ENCODE data around the gene UMODL1. TPM values are rescaled to one million over a fixed set of nuclear protein-coding genes. Genes with fewer than 3 reads are reported as not detected.

The UMODL1 gene
- total RNA-seq, 1 experiment from 2014 or later, result not detected

- CTCF ChIA-PET, result no interaction called here
- TF ChIP-seq CTCF (IDR thresholded peaks at IDR 0.05; ENCODE audit: unreplicated experiment), result no peak
- no peak overlapping the region for H3K27ac Mint-ChIP-seq (ENCODE audit: unreplicated experiment)
- peaks cover 14% of the 10 kb centered on the region for H3K4me1 Mint-ChIP-seq (ENCODE audit: low read depth, unreplicated experiment)
- intact Hi-C loops (cut with micrococcal nuclease; ENCODE audit: unreplicated experiment), result no loop called here
- DNase-seq, result no peak
- BruUV-seq (replicated peaks), result no TSS peak
- H3K36me3 Mint-ChIP-seq (ENCODE audit: insufficient read depth, unreplicated experiment), result no peaks in the 10 kb centered on the region
- H3K9me3 Mint-ChIP-seq (ENCODE audit: low read depth, unreplicated experiment), result no peaks in the 10 kb centered on the region
- H3K27me3 Mint-ChIP-seq (ENCODE audit: unreplicated experiment), result no peaks in the 10 kb centered on the region
- no peak overlapping the region for H3K4me3 Mint-ChIP-seq (ENCODE audit: low read depth, unreplicated experiment)
Observed at GRCh38 chr21:42101246-42101645, 30.1 kb downstream of the UMODL1 start.

- Mint-ChIP-seq H3K27ac (ENCODE audit: unreplicated experiment) (no peak overlapping the region), H3K4me3 (ENCODE audit: low read depth, unreplicated experiment) (no peak overlapping the region), H3K9me3 (ENCODE audit: low read depth, unreplicated experiment) (no peaks in the 10 kb centered on the region), H3K4me1 (ENCODE audit: low read depth, unreplicated experiment) (peaks cover 11% of the 10 kb centered on the region), H3K27me3 (ENCODE audit: unreplicated experiment) (no peaks in the 10 kb centered on the region), H3K36me3 (ENCODE audit: insufficient read depth, unreplicated experiment) (no peaks in the 10 kb centered on the region)
- no TSS peak for BruUV-seq (replicated peaks)
- TF ChIP-seq CTCF (IDR thresholded peaks at IDR 0.05; ENCODE audit: unreplicated experiment), result no peak
- DNase-seq, result no peak
- intact Hi-C loops (cut with micrococcal nuclease; ENCODE audit: unreplicated experiment), result no loop called here
- CTCF ChIA-PET, result no interaction called here
Observed at GRCh38 chr21:42102076-42102475, 31.0 kb downstream of the UMODL1 start.

- Mint-ChIP-seq H3K27me3 (ENCODE audit: unreplicated experiment) (no peaks in the 10 kb centered on the region), H3K9me3 (ENCODE audit: low read depth, unreplicated experiment) (no peaks in the 10 kb centered on the region), H3K4me3 (ENCODE audit: low read depth, unreplicated experiment) (no peak overlapping the region), H3K36me3 (ENCODE audit: insufficient read depth, unreplicated experiment) (no peaks in the 10 kb centered on the region), H3K4me1 (ENCODE audit: low read depth, unreplicated experiment) (peaks cover 6% of the 10 kb centered on the region), H3K27ac (ENCODE audit: unreplicated experiment) (no peak overlapping the region)
- TF ChIP-seq CTCF (IDR thresholded peaks at IDR 0.05; ENCODE audit: unreplicated experiment), result no peak
- CTCF ChIA-PET, result no interaction called here
- intact Hi-C loops (cut with micrococcal nuclease; ENCODE audit: unreplicated experiment), result no loop called here
- DNase-seq, result no peak
- no TSS peak for BruUV-seq (replicated peaks)
Observed at GRCh38 chr21:42102526-42102925, 31.4 kb downstream of the UMODL1 start.

GRCh38 chr21:42102991-42103390 lies 31.9 kb downstream of the UMODL1 start:
- H3K27ac Mint-ChIP-seq (ENCODE audit: unreplicated experiment), result no peak overlapping the region
- TF ChIP-seq CTCF (IDR thresholded peaks at IDR 0.05; ENCODE audit: unreplicated experiment), result no peak
- H3K4me3 Mint-ChIP-seq (ENCODE audit: low read depth, unreplicated experiment), result no peak overlapping the region
- no peaks in the 10 kb centered on the region for H3K9me3 Mint-ChIP-seq (ENCODE audit: low read depth, unreplicated experiment)
- DNase-seq, result no peak
- intact Hi-C loops (cut with micrococcal nuclease; ENCODE audit: unreplicated experiment), result no loop called here
- H3K27me3 Mint-ChIP-seq (ENCODE audit: unreplicated experiment), result no peaks in the 10 kb centered on the region
- no peaks in the 10 kb centered on the region for H3K36me3 Mint-ChIP-seq (ENCODE audit: insufficient read depth, unreplicated experiment)
- CTCF ChIA-PET, result no interaction called here
- no TSS peak for BruUV-seq (replicated peaks)
- peaks cover 3% of the 10 kb centered on the region for H3K4me1 Mint-ChIP-seq (ENCODE audit: low read depth, unreplicated experiment)
